Tongue (tissue), 2 donors: Measurements from ENCODE around the gene KAZN. TPM values are rescaled to one million over a fixed set of nuclear protein-coding genes. Genes with fewer than 3 reads are reported as not detected.
A peak's percentile ranks its signal among the peaks of the same experiment; 100 is the strongest.

ENCODE experiments used
- DNase-seq: peaks from one replicate; pipeline ENCODE4 v3.0.0-alpha.2; 2015
- total RNA-seq: library from RNA; depleted of rRNA; stranded (reverse); fragments of >200 nt; gene quantifications from one replicate; pipeline ENCODE4 v1.2.3, GENCODE V29; 2014

Gene KAZN
- total RNA-seq, 1 donor from 2014 or later = 12.3 TPM

DNA sequence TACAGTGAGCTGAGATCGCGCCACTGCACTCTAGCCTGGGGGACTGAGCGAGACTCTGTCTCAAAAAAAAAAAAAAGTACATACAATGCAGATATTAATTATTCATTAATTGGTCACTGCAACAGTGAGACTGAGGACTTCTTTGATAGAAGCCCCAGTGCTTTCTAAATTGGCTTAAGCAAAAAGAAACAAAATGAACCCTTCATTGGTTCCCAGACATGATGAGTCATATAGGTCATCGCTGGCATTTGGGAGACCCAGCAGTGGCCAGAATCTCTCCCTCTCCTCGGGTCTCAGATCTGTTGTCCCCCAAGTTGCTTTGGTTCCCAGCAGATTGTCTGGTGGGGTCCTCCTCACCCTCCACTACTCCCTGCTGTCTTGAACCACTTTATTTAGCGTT lies 144.9 kb downstream of the KAZN start:
- DNase-seq = no peak

GRCh38 chr1:14745001-14745720 lies 146.7 kb downstream of the KAZN start:
- no peak for DNase-seq

GRCh38 chr1:14745789-14746188 lies 147.3 kb downstream of the KAZN start:
- no peak for DNase-seq

GRCh38 chr1:14746393-14746792 lies 147.9 kb downstream of the KAZN start:
- DNase-seq = no peak

- DNase-seq = no peak
Observed at GRCh38 chr1:14748151-14748550, 149.7 kb downstream of the KAZN start.

GRCh38 chr1:14748977-14749376 lies 150.5 kb downstream of the KAZN start:
- no peak for DNase-seq

DNA sequence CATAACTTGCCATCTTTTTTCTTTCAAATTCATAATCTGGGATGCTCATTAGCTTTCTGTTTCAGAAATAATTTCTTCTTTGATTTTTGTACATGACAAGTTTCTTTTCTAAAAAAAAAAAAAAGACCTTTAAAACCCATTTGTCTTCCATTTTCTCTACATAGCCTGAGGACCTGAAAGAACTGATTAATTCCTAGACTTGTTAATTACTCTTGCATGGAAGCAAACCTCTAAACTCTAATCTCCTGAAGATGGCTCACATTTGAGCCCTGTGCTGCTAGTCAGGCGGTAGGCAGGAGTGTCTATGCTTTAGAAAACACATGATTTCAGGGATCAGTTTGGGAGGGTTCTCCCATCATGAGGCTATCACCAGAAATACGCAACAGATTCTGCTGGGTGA lies 152.0 kb downstream of the KAZN start:
- DNase-seq = no peak

DNA sequence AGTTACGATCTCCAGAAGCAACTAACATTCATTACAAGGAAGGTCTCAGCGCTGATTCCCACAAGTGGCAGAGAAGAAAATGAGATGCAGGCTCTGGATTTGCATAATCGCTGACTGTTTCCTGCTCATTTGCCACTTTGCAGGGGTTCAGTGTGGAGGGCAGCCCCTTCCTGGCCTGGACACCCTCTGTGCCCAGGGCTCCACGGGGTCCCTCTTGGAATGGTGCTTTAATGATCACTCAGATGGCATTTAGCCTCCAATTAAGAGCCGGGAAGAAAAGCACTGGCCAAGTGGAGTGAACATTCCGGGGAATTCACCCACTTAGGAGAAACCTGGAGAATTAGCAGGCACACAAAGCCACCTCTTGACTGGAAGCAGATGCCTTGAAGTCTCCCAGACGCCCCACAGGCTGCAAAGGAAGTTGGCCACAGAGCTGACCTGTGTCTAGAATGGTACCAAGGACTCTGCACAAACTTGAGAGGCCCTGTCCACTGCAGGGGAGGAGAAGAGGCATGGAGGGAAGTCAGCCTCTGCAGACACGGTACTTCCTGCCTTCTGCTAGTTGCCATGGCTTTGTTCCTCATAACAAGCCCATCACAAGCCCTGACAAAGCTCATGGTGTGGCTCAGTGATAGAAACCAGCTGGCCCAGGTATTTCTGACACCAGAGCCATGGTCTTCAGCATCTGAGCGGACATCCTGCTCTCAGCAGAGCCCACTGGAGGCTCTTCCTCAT lies 157.2 kb downstream of the KAZN start:
- peak; percentile 40 for DNase-seq

- no peak for DNase-seq
Observed at GRCh38 chr1:14756589-14757285, 158.3 kb downstream of the KAZN start.

DNA sequence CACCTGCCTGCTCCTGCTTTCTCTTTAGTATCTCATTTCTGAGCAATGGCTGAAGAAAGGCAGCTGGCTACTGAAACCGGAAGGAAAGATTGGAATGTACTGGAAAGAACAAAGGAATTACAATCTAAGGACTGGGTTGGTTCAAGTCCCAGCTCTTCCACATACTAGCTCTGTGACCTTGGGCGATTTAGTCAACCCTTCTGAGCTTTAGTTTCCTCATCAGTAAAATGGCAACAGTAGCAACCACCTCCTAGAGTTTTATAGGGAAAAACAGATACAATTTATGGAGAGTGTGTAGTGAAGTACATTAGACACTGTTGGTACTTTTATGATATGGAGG lies 158.8 kb downstream of the KAZN start:
- DNase-seq = no peak

GRCh38 chr1:14759042-14759818 lies 160.7 kb downstream of the KAZN start:
- no peak for DNase-seq

DNA sequence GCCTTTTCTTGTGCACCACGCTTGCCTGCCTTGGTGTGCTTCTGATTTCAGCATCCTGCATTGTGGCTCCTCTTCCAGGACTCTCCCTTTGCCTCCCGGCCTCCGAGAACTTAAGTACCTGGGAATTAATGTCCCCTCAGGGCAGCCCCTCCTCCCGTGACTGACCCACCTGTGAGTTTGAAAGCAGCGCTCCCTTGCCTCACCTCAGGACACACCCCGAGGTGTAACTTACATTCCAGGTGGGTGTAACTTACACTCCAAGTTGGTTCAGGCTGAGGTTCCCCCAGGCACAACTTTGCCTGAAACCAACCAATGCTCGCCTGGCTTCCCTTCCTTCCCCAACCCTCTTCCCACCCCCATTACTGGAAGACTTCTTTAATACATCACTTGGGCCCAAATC lies 161.4 kb downstream of the KAZN start:
- DNase-seq = no peak

GRCh38 chr1:14760780-14761179 lies 162.3 kb downstream of the KAZN start:
- DNase-seq = no peak

DNA sequence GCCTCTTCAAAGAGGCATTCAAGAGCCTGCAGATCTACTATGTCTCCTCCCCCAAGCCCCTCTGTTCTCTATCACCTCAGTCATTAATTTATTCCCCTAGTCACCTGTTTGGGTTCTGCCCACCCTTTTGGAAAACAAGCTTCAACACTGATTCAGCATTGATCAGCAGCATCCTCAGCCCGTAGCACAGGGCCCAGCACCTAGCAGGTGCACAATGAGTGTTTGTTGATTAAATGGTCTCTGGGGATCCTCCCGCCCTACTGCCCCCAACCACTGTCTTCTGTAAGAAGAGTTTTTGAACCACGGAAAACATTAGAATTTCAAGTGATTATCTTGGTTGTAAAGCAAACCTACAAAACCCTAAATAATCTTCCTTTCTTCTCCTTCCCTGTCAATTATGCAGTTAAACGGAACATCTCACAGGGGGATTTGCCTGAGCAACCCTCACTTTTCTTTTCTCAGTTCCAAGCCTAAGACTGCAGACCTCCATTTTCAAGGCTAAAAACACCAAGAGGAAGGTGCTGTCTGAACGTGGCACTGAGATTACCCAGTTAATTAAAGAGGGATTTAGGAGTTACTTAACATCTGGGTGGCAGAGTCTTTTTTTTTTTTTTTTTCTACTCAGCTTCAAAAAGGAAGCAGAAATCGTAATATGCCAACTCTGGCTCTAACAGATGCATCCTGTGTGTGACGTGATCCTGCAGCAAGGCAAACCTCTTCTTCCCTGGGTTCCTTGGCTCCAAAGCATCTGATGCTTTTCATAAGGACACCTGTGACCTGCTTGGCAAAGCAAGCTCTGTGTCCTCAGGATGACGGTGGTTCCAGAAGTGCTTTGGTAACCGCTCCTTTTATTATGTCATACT lies 163.0 kb downstream of the KAZN start:
- DNase-seq = no peak

- no peak for DNase-seq
Observed at GRCh38 chr1:14763977-14764376, 165.5 kb downstream of the KAZN start.

GRCh38 chr1:14765773-14766172 lies 167.3 kb downstream of the KAZN start:
- no peak for DNase-seq

- no peak for DNase-seq
Observed at GRCh38 chr1:14767075-14767474, 168.6 kb downstream of the KAZN start.

DNA sequence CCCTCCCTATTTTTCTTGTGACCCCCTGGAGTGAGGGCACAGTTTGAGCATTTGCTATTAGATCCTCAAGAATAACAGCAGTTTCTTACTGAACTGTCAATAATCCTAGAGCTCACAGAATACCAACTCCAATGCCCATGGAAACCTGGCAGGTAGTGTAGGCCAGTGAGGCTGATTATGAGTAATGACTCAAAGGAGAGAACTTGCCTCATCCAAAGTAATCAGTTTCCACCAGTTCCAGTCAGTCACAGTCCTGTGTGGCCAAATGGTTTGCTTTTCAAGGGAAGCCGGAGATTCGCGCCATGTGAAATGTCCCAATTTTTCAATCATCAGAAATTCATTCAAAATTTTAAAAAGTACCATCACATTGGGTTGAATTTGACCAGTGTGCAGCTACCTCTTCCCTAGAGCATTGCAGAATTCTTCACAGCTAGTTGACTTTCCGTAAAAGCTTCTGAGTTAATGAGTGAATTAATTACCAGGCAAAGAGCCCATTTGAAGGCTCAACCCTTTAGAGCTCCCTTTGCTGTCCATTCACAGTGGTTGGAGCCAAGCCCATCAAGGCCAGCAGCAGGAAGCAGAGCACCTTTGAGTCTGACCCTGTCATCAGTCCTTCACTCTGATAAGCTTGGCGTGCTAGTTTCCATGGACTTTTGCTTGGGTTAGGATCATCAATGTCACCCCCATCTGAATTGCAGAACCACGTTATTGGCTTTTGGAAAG lies 170.3 kb downstream of the KAZN start:
- DNase-seq = no peak

GRCh38 chr1:14769486-14770274 lies 171.2 kb downstream of the KAZN start:
- no peak for DNase-seq

- no peak for DNase-seq
Observed at GRCh38 chr1:14773396-14774025, 175.0 kb downstream of the KAZN start.
